IPS-20b (cell line): ENCODE data around the gene KCNAB3.
"Not testable (repeated sequence)": the region's sequence is repeated elsewhere in the genome, so short reads cannot be mapped to it uniquely, and the experiment has no call there.

Experiments
- H3K27ac ChIP-seq: one replicate; pipeline ENCODE4 v1.5.1; 2013; ENCODE audit warnings: low read length
- H3K27me3 ChIP-seq: 2 replicates; pipeline ENCODE4 v1.6.1; 2013; ENCODE audit warnings: mild to moderate bottlenecking, low read length, inconsistent platforms; ENCODE audit not compliant: insufficient read depth
- H3K36me3 ChIP-seq: 2 replicates; pipeline ENCODE4 v1.6.1; 2013; ENCODE audit warnings: low read depth, mild to moderate bottlenecking, inconsistent platforms, low read length, moderate library complexity; ENCODE audit not compliant: insufficient read depth
- H3K4me1 ChIP-seq: 2 replicates; pipeline ENCODE4 v1.6.1; 2013; ENCODE audit warnings: mild to moderate bottlenecking, control low read depth, inconsistent platforms, low read length, moderate library complexity; ENCODE audit not compliant: insufficient read depth
- H3K4me3 ChIP-seq: 2 replicates; pipeline ENCODE4 v1.5.1; 2013; ENCODE audit warnings: mild to moderate bottlenecking, low read length, inconsistent platforms
- H3K9ac ChIP-seq: 2 replicates; pipeline ENCODE4 v1.6.1; 2013; ENCODE audit warnings: low read depth, mild to moderate bottlenecking, inconsistent platforms, low read length, moderate library complexity
- H3K9me3 ChIP-seq: 2 replicates; pipeline ENCODE4 v1.6.1; 2013; ENCODE audit warnings: mild to moderate bottlenecking, low read depth, low read length, inconsistent platforms; ENCODE audit not compliant: insufficient read depth

The KCNAB3 gene

DNA sequence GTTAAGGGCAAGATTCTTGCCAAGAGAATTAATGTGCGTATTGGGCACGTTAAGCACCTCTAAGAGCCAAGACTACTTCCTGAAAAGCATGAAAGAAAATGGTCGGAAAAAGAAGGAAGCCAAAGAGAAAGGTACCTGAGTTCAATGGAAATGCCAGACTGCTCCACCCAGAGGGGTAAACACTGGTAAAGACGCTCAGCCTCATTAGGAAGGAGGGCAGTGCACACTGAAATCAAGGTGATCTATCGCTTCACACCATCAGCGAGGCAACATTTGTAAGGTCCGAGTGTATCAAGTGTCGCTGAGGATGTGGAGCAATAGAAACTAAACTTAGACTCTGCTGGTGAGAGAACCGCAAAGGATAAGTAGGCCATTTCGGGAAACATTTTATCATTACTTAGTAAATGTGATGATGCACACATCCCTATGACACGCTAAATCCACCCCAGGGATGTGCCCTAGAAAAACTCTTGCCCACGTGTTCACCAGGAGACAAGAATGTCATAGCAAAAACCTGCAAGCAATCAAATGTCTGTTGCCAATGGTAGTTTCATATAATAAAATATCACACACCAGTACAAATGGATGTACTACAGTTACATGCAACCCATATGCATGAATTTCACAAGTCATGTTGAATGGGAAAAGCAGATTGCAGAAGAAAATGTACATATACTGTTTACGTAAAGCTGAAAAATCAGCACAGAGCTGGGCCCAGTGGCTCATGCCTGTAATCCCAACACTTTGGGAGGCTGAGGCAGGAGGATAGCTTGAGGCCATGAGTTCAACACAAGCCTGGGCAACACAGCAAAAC, 26.0 kb upstream of the KCNAB3 start:
- no peak overlapping the region for H3K4me3 ChIP-seq
- H3K27me3 ChIP-seq: no peaks in the 10 kb centered on the region
- no peaks in the 10 kb centered on the region for H3K9me3 ChIP-seq
- no peak overlapping the region for H3K27ac ChIP-seq
- no peak overlapping the region for H3K9ac ChIP-seq
- H3K36me3 ChIP-seq: no peaks in the 10 kb centered on the region
- H3K4me1 ChIP-seq: no peaks in the 10 kb centered on the region

- H3K4me1 ChIP-seq, H3K27me3 ChIP-seq, H3K9ac ChIP-seq, H3K27ac ChIP-seq, H3K4me3 ChIP-seq, H3K9me3 ChIP-seq: not testable (repeated sequence)
- H3K36me3 ChIP-seq: peaks cover 20% of the 10 kb centered on the region
Measured at GRCh38 chr17:7953266-7953665, 23.6 kb upstream of the KCNAB3 start.

- H3K9me3 ChIP-seq: no peaks in the 10 kb centered on the region
- H3K9ac ChIP-seq: no peak overlapping the region
- H3K36me3 ChIP-seq: peaks cover 37% of the 10 kb centered on the region
- no peaks in the 10 kb centered on the region for H3K27me3 ChIP-seq
- no peak overlapping the region for H3K4me3 ChIP-seq
- no peaks in the 10 kb centered on the region for H3K4me1 ChIP-seq
- H3K27ac ChIP-seq: no peak overlapping the region
Measured at GRCh38 chr17:7951143-7951792, 21.6 kb upstream of the KCNAB3 start.

GRCh38 chr17:7950578-7950977, 20.9 kb upstream of the KCNAB3 start:
- Histone ChIP-seq H3K27ac (no peak overlapping the region), H3K36me3 (peaks cover 44% of the 10 kb centered on the region), H3K27me3 (no peaks in the 10 kb centered on the region), H3K4me1 (no peaks in the 10 kb centered on the region), H3K9ac (no peak overlapping the region), H3K4me3 (no peak overlapping the region), H3K9me3 (no peaks in the 10 kb centered on the region)

GRCh38 chr17:7947651-7948050, 18.0 kb upstream of the KCNAB3 start:
- no peaks in the 10 kb centered on the region for H3K9me3 ChIP-seq
- peaks cover 68% of the 10 kb centered on the region for H3K36me3 ChIP-seq
- H3K27me3 ChIP-seq: no peaks in the 10 kb centered on the region
- H3K4me3 ChIP-seq: no peak overlapping the region
- H3K4me1 ChIP-seq: no peaks in the 10 kb centered on the region
- H3K9ac ChIP-seq: no peak overlapping the region
- no peak overlapping the region for H3K27ac ChIP-seq

DNA sequence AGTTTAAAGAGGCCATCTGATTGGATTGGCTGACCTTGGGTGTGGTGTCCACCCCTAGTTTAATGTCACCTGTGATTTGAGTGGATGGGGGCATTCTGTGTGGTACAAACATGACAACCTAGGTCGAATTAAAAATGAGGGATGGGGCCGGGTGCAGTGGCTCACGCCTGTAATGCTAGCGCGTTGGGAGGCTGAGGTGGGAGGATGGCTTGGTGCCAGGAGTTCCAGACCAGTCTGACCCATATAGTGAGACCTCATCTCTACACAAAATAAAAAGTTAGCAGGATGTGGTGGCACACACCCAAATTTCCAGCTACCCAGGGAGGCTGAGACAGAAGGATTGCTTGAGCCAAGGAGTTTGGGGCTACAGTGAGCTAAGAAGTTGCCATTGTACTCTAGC, 16.8 kb upstream of the KCNAB3 start:
- Histone ChIP-seq H3K36me3 (peaks cover 71% of the 10 kb centered on the region), H3K27ac (no peak overlapping the region), H3K27me3 (no peaks in the 10 kb centered on the region), H3K4me3 (no peak overlapping the region), H3K9ac (no peak overlapping the region), H3K4me1 (no peaks in the 10 kb centered on the region), H3K9me3 (no peaks in the 10 kb centered on the region)

GRCh38 chr17:7945651-7946050, 16.0 kb upstream of the KCNAB3 start:
- no peak overlapping the region for H3K4me3 ChIP-seq
- no peak overlapping the region for H3K27ac ChIP-seq
- H3K27me3 ChIP-seq: no peaks in the 10 kb centered on the region
- H3K4me1 ChIP-seq: no peaks in the 10 kb centered on the region
- H3K9me3 ChIP-seq: no peaks in the 10 kb centered on the region
- H3K9ac ChIP-seq: no peak overlapping the region
- H3K36me3 ChIP-seq: peaks cover 79% of the 10 kb centered on the region

- no peak overlapping the region for H3K9ac ChIP-seq
- peaks cover 83% of the 10 kb centered on the region for H3K36me3 ChIP-seq
- no peaks in the 10 kb centered on the region for H3K9me3 ChIP-seq
- H3K27me3 ChIP-seq: no peaks in the 10 kb centered on the region
- H3K27ac ChIP-seq: no peak overlapping the region
- H3K4me1 ChIP-seq: no peaks in the 10 kb centered on the region
- no peak overlapping the region for H3K4me3 ChIP-seq
Measured at GRCh38 chr17:7944326-7944725, 14.7 kb upstream of the KCNAB3 start.

GRCh38 chr17:7943291-7943690, 13.6 kb upstream of the KCNAB3 start:
- H3K9ac ChIP-seq: no peak overlapping the region
- H3K4me3 ChIP-seq: no peak overlapping the region
- no peaks in the 10 kb centered on the region for H3K4me1 ChIP-seq
- no peaks in the 10 kb centered on the region for H3K9me3 ChIP-seq
- peaks cover 73% of the 10 kb centered on the region for H3K36me3 ChIP-seq
- H3K27me3 ChIP-seq: no peaks in the 10 kb centered on the region
- no peak overlapping the region for H3K27ac ChIP-seq

- Histone ChIP-seq H3K27me3 (no peaks in the 10 kb centered on the region), H3K27ac (no peak overlapping the region), H3K36me3 (peaks cover 67% of the 10 kb centered on the region), H3K4me3 (no peak overlapping the region), H3K9me3 (no peaks in the 10 kb centered on the region), H3K4me1 (no peaks in the 10 kb centered on the region), H3K9ac (no peak overlapping the region)
Measured at GRCh38 chr17:7940743-7941142, 11.1 kb upstream of the KCNAB3 start.

DNA sequence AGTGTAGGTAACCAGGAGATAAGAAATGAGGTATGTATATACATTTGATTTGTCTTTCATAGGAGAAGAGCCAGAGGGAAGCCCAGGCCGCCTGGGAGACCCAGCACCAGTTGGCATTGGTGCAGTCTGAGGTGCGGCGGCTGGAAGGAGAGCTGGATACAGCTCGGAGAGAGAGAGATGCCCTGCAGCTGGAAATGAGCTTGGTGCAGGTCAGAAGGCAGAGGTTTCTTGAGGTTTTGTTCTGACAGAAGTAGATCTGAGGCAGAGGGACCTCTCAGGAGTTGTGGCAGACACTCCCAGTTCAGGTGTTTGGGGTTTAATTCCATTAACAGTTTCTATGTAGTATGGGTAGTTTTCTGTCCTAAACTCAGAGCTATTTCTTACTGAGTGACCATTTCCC, 10.4 kb upstream of the KCNAB3 start:
- Histone ChIP-seq H3K9ac (no peak overlapping the region), H3K27ac (no peak overlapping the region), H3K4me3 (no peak overlapping the region), H3K9me3 (no peaks in the 10 kb centered on the region), H3K36me3 (peaks cover 66% of the 10 kb centered on the region), H3K4me1 (no peaks in the 10 kb centered on the region), H3K27me3 (no peaks in the 10 kb centered on the region)

GRCh38 chr17:7935859-7936258, 6.2 kb upstream of the KCNAB3 start:
- no peak overlapping the region for H3K27ac ChIP-seq
- H3K4me1 ChIP-seq: peaks cover 7% of the 10 kb centered on the region; the same call in 1 of the 2 replicates
- no peak overlapping the region for H3K4me3 ChIP-seq
- H3K36me3 ChIP-seq: peaks cover 42% of the 10 kb centered on the region
- H3K9ac ChIP-seq: no peak overlapping the region
- H3K9me3 ChIP-seq: no peaks in the 10 kb centered on the region
- H3K27me3 ChIP-seq: no peaks in the 10 kb centered on the region; the same call in 1 of the 2 replicates
